NCI-H1417 (cell line): Measurements from ENCODE around the gene FBXW5.

ENCODE experiments used
- DNase-seq, 3 experiments: peaks; one replicate each; lab custom pipeline; 2025; lab: John Stamatoyannopoulos, UW

Gene FBXW5

DNA sequence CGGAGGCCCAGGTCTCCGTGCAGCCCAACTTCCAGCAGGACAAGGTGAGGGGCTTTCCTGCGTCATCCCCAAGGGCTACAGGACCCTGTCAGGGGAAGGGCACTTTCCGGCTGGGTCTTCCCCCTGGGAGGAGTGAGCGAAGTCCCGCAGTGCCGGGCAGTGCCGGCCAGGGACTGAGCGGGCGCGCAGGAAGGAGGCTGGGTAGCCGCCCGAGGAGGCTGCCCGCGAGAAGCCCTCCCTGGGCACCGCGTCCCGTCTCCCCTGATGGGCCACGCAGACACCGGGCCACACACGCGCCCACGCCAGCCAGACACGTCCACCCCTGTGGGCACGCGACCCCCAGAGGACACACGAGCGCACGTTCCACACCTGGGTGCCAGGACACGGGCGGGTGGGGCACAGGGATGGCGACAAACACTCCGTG is 33.1 kb upstream of the FBXW5 start:
- DNase-seq, result no peak

DNA sequence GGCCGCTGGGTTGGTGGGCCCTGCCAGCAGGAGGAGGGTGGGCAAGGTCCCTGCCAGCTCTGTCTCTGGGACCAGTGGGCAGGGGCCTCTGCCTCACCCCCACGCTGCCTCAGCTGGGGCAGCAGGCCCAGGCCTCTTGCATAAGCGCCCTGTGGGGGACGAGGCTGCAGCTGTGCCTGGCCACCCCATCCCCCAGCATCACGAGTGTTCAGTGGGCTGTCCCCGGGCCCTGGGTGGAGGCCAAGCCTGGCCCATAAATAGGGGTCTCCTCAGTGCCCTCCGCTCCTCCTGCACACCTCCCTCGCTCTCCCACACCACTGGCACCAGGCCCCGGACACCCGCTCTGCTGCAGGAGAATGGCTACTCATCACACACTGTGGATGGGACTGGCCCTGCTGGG is 32.7 kb upstream of the FBXW5 start, which contains the start of gene PTGDS:
PTGDS (plus strand) TSS at position 282 of the 400 bp plus-strand sequence; CDS start at position 357, 75 bp downstream.
- DNase-seq, result no peak

DNA sequence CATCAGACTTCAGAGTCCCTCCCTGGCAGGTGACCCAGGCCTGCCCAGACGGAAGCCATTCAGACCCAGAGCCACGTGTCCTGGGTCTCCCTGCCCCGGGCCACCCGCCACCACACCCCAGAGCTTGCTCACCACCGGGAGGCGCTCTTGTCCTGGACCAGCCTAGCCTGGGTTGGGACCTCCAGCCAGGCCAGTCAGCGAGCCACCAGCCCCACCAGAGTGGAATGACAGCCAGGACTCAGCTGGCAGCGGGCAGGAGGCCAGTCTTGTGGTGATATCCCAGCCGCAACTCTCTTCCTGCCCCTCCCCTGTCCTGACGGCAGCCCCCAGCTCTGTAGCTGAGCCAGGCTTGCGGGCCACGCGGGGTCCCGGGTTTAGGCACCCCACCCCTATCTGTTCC is 31.1 kb upstream of the FBXW5 start:
- DNase-seq, result no peak

DNA sequence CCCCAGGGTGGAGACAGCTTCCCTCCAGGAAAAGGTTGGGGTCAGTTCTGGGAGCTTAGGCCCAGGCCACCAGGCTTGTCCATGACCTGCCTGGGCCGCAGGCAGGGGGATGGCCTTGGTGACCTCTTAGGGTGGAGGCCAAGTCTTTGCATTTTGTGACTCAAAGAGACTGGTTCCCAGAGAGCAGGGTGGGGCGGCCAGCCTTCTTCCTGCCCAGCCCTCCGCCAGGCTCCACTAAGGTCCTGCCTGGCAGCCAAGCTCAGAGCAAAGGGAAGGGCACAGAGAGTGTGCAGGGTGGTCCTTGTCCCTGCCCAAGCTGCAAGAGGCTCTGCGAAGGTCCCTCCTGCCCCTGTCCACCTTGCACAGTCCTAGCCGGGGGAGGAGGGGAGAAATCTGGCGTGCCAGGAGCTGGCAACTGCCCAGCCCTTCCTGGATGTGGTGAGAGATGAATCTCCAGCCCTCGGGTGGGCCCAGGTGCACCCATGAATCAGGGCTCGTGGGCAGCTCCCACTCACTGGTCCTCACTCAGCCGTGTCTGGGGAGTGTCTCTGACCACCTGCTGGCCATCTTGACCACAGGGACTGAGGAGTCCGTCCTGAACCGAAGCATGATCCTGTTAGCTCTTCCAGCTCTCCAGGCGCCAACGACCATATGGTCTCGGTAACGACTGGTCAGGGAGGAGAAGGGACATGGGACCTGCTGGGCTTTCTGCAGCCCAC is 30.4 kb upstream of the FBXW5 start:
- DNase-seq, result no peak

DNA sequence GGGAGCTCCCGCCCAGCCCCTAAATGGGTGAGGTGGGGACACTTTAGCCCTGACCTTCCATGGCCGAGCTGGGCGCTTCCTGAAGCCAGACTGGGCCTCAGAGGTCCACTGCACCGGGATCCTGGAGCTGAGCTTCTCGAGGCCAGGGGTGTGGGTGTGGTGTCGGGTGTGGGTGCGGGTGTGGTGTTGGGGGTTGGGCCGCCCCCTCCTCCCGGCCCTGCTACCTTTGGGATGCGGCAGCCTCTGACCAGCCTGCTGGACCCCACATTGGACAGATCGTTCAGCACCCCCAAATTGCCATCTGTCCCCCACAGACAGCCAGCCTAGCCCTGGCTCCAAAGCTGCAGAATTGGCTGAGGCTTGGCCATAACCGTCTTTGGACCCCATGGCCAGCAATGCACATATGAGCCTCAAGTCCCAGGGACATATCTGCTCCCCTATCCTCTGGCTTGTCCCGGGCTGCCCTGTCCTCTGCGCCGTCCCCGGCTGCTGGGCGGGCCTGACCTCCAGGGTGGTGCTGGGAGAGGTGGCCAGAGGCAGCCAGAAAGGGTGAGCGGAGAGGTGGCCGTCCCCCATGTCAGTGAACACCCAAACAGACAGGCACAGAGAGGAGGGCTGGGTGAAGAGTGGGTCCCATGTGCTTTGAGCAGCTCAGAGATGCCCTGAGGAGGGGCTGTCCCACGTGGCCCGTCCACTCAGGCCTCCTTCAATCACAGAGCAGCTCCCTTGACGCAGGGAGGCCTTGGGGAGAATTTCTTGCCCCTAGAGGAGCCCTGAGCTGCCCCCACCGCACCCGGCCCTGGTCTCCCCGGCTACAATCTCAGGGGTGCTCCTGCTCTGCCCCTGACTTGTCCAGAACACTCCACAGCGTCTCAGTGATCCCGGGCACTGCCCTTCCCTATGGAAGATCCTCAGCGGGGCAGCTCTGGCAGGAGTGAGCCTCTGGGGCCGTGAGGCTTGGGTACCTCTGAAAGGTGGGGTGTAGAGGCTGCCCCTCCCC is 29.4 kb upstream of the FBXW5 start:
- no peak for DNase-seq

DNA sequence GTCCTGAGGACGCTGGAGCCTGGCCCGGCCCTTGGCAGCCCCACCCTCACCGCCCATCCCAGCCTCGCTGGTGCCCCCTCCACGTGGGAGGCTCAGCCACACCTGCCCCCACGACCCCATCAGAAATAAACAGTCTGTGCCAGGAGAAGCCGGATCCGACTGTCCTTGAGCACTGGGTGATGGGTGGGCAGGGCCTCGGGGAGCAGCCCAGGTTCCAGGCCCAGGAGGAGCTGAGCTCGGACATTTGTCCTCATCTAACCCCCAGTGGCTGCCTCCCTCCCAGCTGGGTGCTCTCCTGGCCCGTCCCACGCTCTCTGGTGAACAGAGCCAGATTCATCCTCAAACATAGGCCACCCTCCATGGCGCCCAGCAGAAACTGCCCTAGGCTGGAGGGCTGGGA is 28.2 kb upstream of the FBXW5 start:
- no peak for DNase-seq

DNA sequence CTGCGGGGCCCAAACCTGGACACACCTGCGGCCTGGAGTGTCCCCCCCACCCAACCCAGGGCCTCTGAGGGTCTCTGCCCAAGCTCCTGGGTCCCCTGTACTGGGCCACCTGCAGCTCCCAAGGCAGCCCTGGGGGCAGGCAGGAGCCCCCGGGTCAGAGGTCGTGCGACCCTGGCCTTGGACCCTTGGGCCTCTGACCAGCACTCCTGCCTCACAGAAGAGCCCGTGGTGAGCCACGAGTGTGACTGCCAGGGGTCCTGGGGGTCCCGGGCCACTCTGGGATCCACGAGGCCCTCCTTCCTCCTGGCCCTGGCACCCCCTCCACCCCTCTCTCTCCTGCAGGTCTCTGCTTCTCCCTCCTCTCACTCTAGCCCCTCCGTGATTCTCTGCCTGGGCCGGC is 27.8 kb upstream of the FBXW5 start:
- no peak for DNase-seq

DNA sequence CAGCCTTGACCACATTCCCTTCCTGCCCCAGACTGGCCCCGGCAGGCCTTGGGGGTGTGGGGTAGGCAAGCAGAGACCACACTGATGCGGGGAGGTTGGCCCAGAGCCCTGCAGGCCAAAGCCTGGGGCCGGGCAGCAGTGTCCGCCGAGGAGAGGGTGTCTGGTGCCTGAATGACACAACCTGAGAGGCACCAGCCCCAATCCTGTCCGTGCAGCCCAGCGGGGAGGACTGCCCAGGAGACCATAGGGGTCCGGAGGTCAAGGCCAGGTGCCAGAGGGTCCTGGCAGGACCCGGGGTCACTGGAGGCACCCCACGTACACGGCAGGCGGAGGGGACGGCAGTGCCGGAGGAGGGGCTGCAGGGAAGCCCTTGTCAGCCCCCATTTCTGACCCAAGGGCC is 27.2 kb upstream of the FBXW5 start:
- DNase-seq, result no peak

DNA sequence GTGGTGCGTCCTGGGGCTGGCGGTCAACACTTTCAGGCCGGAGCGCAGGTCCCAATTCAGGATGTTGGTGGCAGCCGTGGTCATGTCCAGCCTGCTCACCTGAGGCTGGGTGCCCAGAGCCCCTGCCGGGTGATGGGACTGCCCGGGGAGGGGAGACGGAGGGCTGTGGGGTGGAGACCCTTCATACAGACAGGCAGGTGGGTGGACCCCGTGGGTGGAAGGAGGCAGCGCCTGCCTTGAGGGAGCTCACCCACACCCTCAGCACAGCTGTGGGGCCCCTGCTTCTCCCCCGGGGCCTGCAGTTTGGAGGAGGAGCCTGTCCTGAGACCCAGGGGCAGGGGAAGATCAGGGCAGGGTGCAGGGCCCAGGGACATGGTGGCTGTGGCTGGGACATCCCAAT is 25.8 kb upstream of the FBXW5 start:
- no peak for DNase-seq

DNA sequence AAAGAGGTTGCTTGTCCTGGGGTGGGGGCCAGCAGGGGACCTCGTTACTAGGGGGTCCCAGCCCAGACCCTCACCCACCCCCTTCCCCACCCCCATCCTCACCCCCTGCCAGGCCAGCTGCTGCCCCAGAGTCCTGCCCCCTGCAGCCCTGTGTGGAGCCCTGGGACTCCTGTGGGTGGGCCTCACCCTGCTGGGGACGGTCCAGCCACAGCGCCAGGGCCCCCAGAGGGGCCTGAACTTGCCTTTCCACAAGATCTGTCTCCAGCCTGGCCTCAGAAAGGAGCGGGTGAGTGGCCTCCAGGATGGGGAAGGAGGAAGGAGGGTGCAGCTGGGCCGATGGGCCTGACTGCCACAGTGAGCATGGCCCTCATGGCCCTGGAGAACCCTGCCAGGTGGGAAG is 25.2 kb upstream of the FBXW5 start:
- DNase-seq, result no peak

DNA sequence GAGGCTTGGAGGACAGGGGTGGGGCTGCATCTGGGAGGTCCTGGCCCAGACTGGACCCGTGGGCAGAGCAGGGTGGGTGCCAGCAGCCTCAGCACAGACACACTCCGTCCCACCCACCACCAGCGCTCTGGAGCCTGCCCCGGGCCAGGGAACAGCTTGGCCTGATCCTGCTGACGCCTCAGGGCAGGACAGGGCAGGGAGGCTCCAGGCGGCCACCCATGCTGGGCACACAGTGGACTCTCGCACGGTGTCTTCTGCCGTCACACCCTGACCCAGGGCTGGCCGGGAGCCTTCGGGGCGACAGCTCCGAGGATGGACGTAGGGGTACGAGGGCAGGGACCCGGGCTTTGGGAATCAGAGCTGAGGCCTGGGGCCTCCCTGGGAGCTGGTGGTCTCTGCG is 24.6 kb upstream of the FBXW5 start:
- DNase-seq, result no peak

DNA sequence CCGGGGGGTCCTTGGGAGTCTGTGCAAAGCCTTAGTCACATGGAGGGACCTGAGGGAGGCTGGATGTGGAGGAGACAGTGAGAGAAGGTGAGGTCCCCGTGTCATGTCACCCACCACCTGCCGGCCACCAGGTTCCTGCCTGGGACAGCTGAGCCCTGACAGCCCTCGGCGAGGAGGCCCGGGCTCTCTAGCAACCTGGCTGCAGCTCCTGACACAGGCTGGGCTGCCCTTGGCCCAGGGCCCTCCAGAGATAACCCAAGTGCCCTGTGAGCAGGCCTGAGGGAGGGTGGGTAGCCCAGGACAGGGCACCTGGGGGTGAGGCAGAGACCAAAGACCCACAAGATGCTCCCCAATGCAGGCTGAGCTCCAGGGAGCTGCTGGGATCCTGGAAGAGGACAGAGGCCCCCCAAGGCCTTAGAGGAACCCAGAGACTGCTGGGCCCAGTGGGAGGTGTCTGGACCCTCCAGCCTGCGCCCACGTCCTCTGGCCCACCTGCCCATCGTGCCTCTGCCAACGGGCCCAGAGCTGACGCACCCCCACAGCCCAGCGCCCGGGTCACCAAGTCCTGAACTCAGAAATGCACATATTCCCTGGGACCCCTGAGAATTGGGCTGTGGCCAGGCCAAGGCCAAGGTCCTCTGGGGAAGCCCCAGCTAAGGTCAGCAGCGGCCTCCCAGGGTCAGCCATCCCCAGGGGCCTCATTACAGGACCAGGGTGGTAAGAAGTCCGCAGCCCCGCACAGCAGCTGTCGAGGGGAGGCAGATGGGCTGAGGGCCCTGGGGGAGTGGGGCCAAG is 24.0 kb upstream of the FBXW5 start:
- DNase-seq, result no peak

DNA sequence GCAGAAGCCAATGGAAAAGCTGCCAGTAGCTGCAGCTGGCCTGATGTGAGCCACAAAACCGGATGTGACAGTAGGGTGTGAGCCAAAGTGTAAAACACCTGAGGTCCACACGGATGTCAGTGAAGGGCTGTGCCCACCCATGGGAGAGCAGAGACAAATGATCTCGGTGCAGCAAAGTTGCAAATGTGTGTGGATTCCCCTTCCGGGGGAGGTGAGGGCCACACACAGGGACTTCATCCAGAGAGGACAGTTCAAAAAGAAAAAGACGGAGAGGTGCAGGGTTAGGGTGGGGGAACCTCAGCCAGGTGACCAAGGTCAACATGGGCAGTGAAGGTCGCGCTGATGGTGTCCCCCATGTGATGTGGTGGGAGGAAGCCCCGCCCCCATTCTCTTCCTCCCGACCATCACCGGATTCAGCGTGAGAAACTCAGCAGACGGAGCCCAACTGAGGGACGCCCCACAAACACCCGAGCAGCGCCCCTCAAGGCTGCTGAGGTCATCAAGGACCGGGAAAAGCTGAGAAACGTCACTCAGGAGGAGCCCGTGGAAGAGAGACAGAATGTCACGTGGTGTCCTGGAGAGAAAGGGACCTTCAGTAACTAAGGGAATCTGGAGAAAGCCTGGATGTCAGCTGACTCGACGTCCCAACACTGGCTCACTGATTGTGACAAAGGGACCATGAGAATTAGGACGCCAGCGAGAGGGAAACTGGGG is 21.4 kb upstream of the FBXW5 start:
- DNase-seq, result no peak

DNA sequence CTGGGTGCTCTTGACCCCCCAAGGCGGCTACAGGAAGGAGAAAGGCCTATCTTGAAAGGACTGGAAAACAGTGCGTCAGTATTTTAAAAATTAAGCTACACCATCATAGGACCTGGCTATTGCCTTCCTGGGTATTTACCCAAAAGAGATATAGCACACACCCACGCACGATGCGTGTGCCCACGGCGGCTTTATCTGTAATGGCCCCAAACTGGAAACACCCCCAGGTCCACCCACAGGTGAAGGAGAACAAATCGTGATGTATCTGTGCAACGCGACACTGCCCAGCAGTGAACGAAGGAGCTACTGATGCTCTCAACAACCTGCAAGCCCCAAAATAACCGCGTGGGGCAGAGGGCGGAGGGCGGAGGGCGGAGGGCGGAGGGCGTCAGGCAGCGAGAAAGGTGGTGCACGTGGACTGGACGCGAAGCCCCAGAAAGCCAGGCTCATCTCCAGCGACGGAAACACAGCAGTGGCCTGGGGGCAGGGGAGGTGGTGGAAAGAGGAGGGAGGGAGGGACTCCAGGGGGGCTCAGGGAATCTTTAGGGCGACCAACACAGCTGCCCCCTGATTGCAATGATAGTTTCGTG is 20.4 kb upstream of the FBXW5 start:
- no peak for DNase-seq

DNA sequence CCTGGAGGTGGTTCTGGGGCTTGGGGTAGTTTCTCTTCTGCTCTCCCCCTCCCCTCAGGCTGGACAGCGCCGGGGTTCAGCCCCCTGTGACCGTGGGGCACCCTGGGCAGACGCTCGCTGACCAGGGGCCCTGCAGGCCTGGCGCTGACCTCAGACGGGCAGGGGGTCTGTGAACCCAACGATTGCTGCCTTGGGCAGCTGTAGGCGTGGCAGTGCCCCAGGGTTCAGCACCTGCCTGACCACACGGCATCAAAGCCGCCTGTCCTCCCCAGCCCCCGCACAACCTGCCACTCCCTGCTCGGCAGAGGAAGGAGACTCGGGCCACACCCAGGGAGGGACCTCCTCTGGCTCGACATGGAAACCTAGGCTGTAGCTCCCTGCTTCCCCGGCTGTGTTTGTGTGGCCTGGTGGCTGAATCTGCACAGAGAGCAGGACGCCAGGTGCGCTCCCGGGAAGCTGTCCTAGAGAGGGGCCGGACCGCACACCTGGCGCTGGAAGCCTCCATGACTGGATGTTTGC is 19.7 kb upstream of the FBXW5 start:
- DNase-seq, result peak; percentile 16 to 72 (median 44)

DNA sequence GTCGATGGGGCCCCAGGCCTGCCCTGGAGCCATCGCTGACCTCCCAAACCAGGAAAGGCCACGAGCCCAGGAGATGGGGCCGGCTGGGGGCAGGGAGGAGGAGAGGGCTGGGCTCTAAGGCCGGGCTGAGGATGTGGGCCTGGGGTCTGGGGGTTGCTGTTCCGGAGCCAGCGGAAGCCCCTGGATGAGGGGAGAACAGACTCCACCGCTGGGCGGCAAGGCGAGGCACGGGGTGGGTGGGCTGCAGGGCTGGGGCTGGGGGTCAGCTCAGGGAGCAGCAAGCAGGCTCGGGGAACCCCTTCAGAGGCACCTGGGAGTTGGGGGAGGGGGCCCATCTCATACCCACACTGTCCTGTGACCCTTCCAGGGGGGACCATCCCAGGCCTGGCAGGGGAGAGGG is 19.2 kb upstream of the FBXW5 start:
- DNase-seq, result no peak

DNA sequence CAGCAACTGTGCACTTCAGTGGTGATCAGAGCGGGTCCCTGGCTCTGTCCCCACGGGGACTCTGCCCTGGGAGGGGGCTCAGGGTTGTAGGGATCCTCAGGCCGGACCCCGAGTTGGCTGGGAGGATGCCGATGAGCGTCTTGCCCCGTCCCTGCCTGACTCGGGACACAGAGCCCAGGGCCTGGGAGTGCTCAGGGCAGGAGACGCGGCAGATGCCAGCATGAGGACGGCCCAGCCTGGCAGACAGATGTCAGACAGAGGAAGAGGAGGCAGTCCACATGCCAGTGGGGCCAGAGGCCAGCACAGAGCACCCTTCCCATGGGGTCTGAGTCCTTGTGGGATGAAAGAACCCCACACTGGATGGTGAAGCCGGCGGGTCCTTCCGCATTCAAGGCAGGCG is 18.8 kb upstream of the FBXW5 start:
- no peak for DNase-seq

DNA sequence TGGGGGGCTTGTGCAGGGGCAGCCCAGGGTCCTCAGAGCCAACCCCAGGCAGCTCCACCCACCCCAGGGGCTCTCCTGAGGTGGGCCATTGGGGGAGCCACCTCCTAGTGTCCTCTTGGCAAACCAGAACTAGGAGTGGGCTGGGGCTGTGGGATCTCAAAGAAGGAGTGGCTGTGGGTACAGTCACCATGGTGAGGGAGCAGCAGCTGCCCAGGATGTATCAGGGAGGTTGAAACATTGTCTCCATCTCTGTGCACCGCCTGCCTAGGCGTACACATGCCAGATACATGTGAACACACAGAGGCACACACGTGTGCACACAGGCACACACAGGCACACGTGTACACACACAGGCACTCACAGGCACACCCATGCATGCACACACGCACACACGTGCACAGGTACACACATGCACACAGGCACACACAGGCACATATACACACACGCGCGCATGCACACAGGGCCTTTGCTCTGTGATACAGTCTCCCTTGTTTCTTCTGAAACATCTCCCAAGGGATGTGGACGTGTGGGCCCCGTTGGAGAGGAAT is 18.2 kb upstream of the FBXW5 start:
- no peak for DNase-seq

DNA sequence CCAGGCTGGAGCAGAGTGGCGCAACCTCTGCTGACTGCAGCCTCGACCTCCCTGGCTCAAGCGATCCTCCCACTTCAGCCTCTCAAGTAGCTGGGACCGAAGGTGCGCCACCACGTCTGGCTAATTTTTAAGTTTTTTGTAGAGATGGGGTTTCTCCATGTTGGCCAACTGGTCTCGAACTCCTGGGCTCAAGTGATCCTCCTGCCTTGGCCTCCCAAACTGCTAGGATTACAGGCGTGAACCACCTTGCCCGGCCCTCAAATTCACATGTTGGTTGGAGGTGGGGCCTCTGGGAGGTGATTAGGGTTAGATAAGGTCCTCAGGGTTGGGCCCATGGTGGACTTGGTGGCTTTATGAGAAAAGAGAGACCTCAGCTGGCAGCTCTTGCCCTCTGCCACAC is 17.6 kb upstream of the FBXW5 start:
- no peak for DNase-seq

DNA sequence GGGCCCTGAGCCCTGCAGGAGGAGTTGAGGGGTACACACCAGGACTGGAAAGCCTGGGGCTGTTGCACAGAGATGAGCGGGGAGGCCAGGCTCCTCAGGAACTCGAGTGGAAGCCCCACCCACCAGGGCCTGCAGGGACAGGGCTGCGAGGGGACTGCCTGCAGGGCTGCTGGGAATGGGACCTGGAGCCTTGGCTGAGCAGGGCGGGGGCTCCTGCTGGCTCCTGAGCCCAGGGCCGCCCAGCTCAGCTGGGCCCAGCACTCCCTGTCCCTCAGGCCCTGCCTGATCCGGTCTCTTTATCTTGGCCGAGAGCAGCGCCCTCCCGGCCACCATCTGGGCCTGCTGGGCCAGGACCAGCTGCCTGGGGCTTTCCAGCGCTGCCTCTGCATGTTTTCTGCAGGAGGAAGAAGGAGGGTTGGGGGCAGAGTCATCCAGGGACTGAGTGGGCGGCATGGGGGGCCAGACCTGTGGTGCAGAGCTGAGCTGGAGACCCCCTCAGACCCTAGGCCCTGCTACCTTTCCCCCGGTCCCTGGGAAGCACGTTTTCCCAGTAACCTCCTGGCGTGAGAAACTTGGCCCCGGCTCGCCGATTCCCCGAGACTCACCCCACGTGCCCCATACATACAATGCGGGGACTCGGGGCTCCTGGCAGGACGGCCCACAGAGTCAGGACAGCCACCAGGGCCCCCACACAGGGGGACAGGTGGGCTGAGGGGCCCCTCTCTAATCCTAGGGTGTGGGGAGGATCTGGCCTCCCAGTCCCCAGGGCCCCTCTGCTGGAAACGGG is 16.9 kb upstream of the FBXW5 start:
- DNase-seq, result no peak
